ENCODE results near the gene CELF4.

DNA sequence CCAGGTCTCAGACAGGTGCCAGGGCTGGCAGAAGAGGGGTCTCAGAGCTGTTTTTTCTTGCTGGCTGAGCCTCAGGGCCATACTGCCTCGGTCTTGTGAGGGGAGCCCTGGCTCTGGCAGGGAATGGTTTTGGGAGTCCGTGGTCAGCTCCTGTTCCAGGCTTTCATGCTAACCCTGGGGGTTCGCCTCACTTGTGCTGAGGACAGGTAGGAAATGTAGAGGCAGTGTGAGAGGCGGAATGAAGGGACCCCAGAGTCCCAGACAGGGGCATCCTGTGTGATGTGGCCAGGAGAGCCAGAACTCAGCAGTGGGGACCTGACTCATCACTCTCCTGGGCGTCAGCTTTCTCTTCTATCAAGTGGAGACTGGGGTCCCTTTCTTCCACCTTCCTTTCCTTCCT is 5.7 kb upstream of the CELF4 start:
- TF ChIP-seq POLR2AphosphoS5 (IDR thresholded peaks at IDR 0.05; ENCODE audit: low read depth, low read length) (no peak), POLR2A (IDR thresholded peaks at IDR 0.05; ENCODE audit: low read depth, low read length) (no peak)

Measured in GM12892 (cell line).